ENCODE measurements around the gene IL1RAPL2.
"Not testable (repeated sequence)": the region's sequence is repeated elsewhere in the genome, so short reads cannot be mapped to it uniquely, and the experiment has no call there.

Gene IL1RAPL2

GRCh38 chrX:104565791-104566680 is at the start of gene IL1RAPL2:
TSS of gene IL1RAPL2 (plus strand) at chrX:104566199.
- no peak for DNase-seq (ENCODE audit: low read depth)

- DNase-seq (ENCODE audit: low read depth), result no peak
Observed at GRCh38 chrX:104522386-104522785, 43.6 kb upstream of the IL1RAPL2 start.

DNA sequence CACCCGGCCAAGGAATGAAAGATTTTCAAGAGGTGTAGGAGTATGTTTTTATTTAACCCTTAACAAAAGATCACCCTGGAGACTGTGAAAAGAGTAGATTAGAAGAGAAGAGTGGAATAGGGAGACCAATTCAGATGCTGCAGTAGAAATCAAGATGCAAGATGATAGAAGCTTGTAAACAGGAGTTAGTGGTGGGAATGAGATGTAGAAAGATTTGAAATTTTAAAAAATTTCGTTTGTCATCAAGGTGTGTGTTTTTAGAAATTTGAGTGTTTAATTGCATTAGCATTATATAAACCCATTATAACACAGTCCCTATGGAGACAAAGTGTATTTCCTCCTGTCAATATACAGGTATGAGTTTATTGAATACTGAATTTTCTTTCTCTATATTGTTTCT is 42.1 kb upstream of the IL1RAPL2 start:
- DNase-seq (ENCODE audit: low read depth), result no peak

DNA sequence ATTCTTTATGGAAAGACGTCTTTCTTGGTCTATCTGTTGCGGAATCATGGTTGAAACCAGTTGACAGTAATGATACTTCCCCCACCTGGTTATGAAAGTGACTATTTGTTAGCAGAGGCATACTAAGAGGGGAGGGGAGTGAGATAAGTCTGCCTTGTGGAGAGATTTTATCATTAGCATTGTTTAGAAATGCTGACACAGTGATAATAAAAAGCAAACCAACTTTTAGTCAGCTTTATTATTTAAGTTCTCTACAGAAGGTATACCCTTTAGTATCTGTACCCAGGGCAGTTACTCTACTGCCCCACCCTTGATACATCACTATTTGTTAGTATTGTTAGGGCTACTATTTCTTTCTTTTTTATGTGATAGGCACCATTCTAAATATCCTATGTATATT is 26.9 kb upstream of the IL1RAPL2 start:
- DNase-seq (ENCODE audit: low read depth), result no peak

DNA sequence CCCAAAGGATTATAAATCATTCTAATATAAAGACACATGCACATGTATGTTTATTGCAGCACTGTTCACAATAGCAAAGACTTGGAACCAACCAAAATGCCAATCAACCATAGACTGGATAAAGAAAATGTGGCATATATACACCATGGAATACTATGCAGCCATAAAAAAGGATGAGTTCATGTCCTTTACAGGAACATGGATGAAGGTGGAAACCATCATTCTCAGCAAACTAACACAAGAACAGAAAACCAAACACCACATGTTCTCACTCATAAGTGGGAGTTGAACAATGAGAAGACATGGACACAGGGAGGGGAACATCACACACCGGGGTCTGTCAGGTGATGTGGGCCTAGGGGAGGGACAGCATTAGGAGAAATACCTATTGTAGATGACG is 23.6 kb upstream of the IL1RAPL2 start:
- not testable (repeated sequence) for DNase-seq (ENCODE audit: low read depth)

GRCh38 chrX:104564335-104564734 is 1.7 kb upstream of the IL1RAPL2 start:
- DNase-seq (ENCODE audit: low read depth), result no peak

DNA sequence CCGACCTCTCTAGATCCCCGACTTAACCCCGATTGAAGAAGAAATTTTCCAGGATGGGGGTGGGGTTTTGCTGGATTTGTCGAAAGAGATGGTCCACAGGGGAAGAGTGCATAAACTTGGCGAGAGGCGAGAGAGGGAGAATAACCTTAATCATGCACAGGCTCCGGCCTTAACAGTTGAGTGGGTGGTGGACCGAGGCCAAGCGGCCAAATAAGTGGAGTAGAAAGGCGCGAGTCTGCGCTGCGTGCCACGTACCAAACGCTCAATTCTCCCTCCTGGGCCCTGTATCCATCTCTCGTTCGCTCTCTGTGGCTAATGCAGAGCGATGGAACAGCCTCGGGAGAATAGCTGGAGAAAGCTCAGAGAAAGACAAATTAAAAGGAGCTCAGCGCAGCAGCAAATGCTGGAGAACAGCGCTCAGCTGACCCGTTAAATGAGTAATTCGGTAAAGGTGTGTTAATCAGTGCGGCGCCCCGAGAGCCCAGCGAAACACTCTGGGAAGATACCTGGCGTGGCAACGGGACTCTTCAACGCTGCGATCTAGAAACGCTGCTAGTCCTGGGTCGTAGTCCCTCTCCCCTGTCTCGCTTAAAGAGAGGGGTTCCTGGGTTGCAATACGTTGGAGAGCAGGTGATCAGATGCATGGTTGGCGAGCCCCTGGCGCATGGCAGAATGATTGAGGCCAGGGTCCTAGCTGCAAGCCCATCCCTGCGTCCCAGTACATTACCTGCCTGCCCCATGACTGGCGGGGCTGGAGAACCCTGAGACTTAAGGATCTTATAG is 887 bp upstream of the IL1RAPL2 start:
- no peak for DNase-seq (ENCODE audit: low read depth)

DNA sequence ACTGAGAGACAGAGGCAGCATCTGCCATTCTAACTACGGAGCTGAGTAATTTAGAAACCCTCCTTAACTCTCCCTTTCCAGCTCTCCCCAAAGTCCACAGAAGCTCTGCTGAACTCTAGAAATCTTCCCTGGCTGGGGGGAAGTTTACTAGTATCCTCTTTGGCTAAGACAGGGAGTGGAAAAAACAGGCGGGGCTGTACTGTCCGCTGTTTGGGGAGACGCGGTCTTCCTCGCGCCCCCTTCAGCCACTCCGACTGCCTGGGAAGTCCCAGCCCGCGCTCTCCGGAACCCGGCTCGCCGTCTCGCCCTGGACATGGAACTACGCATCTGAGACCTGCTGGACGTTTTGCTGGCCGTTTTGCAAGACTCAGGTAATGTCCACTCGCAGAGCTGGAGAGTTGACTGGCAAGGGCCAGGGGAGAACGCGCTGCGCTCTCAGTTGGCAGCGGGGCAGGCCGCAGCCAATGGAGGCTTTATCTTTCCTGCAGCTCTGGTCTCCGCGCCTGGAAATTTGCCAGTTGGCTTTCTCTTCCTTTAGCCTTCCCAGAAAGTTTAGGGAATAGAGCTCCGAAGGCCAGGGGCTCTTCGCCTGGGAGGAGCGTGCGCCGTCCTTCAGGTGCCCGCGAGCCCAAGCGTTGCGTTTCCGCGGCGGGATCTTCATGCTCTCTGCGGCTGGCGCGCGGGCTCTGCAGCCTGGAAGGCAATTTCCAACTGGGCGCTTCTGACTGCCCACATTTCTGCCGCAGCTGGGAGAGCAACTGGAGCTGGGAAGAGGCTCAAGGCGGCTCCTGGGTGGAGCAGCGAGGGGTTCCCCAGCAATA is 892 bp downstream of the IL1RAPL2 start:
- DNase-seq (ENCODE audit: low read depth), result no peak

DNA sequence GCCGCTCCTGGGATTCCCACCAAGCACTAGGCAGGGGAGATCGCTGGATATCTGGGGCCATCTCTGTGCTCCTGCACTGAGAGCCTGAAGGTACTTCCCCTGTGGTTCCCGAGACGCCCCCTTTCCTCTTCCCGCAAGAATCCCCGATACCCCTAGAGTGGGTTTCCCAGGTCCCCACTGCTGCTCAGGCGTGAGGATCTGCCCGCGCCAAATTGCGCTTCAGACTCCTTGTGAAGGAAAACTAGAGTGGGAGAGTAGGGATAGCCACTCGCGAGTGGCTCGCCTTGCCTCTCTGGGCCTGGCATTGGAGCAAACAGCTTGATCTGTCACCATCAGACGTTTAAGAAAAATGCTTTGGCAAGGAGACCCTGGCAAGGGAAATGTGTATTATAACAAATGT is 1.5 kb downstream of the IL1RAPL2 start:
- DNase-seq (ENCODE audit: low read depth), result no peak

GRCh38 chrX:104568304-104568915 is 2.4 kb downstream of the IL1RAPL2 start:
- no peak for DNase-seq (ENCODE audit: low read depth)

- no peak for DNase-seq (ENCODE audit: low read depth)
Observed at GRCh38 chrX:104618106-104618895, 52.3 kb downstream of the IL1RAPL2 start.

DNA sequence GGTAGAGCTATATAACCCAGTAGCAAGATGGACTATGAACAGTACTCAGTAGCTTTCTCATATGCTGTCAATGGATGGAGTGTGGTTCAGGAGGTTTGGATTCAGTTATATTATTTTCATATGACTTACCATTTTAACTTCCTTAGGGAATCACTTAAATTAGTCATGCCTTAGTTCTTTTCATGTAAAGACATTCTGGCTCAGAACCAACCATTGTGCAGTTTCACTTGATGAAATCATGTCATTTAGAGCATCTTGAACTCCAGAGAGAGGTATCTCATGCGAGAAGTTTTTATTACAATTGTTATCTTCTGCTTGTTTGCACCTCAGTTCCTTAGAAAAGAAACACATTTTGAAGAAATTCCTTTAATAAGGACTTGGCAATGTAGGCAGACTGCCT is 55.8 kb downstream of the IL1RAPL2 start:
- DNase-seq (ENCODE audit: low read depth), result no peak

DNA sequence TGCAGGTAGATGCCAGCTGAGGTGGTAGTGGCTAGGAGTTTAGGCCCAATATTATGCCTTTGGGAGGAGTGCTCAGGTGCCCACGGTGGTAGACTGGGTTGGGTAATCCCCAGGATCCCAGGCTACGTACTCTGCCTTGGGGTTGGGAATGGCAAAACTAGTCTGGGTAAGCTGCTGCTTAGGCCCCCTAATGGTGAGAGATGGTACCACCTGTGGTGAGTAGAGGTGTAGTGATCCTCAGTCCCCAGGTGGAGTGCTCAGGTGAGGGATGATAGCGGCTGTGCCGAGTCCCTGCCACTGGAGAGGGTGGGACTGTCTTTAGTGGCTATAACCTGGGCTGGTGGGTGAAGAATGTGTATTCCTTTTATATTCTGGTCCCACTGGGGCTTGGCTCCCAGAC is 75.2 kb downstream of the IL1RAPL2 start:
- DNase-seq (ENCODE audit: low read depth), result no peak

- DNase-seq (ENCODE audit: low read depth), result no peak
Observed at GRCh38 chrX:104647084-104647483, 81.1 kb downstream of the IL1RAPL2 start.

GRCh38 chrX:104659005-104659744 is 93.2 kb downstream of the IL1RAPL2 start:
- DNase-seq (ENCODE audit: low read depth), result no peak

- no peak for DNase-seq (ENCODE audit: low read depth)
Observed at GRCh38 chrX:104660092-104660491, 94.1 kb downstream of the IL1RAPL2 start.

GRCh38 chrX:104662694-104663093 is 96.7 kb downstream of the IL1RAPL2 start:
- DNase-seq (ENCODE audit: low read depth), result no peak

GRCh38 chrX:104665691-104666090 is 99.7 kb downstream of the IL1RAPL2 start:
- DNase-seq (ENCODE audit: low read depth), result no peak

DNA sequence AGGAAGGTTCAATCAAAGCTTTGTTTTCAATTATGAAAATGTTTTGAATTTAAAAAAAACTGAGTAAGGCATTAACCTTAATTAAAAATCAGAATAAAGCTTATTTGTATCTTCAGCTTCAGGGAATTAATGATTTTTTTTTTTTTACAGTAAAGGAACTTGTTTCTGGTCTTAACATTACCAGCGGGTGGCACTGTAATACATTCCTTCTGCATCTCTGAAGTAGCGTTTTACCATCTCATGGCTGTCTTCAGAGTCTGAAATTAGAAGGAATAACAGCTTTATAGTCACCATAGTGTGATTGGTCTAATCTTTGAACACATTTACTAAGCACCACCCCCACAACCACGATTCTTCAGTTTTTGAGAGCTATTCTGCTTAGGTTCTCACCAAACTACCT is 102.6 kb downstream of the IL1RAPL2 start:
- DNase-seq (ENCODE audit: low read depth), result peak; percentile 1

GRCh38 chrX:104669063-104669462 is 103.1 kb downstream of the IL1RAPL2 start:
- no peak for DNase-seq (ENCODE audit: low read depth)
